ENCODE measurements around the gene FSD1. TPM values are rescaled to one million over a fixed set of nuclear protein-coding genes. Genes with fewer than 3 reads are reported as not detected.
A peak's percentile ranks its signal among the peaks of the same experiment; 100 is the strongest.

FSD1 gene
- total RNA-seq, result 10 to 100 TPM; 26.7 to 27.7 TPM

DNA sequence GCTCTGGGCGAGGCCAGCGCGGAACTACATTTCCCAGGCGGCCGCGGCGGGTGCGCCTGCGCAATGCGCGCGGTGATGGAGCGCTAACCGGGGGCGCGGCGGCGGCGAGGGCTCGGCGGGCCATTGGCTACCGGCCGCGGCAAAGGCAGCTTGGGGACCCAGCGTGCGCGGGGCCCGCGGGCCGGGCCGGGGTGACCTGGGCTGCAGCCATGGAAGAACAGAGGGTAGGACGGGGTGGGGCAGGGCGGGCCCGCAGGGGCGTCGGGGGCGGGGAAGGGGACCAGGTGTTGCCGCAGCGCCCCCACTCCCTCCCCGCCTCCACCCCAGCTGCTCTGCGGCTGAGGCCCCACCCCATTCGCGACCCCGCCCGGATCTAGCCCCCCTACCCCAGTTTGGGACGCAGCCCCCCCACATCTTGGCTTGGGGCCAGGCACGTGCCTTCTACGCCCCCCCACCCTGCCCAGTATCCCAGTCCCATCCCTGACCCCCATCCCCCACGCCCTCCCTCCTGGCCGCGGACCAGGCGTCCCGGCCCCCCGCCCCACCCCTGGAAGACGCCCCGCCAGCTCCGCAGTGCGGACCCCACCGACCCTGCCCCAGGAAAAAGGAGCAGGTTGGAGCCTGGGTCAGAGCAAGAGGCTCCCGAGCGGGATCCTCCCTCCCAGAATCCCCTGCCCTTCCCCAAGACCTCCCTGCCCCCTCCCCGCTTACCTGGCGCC lies at the start of gene FSD1:
Gene FSD1, plus strand, starts transcription at position 61 of the 719 bp plus-strand sequence. Its CDS starts 149 bp downstream, at position 210.
- ATAC-seq, result peak; percentile 87
- CTCF ChIA-PET, result interaction anchor here (0.9 to 1.6 kb wide), 2 partner anchors 38 to 48 kb away, joined by 3 to 4 read pairs; partner anchors contain the start of gene MPND
- Mint-ChIP-seq H3K4me1 (ENCODE audit: low read depth) (peaks cover 37% of the 10 kb centered on the region), H3K36me3 (ENCODE audit: low read depth) (peaks cover 5% of the 10 kb centered on the region), H3K9me3 (ENCODE audit: insufficient read depth) (no peaks in the 10 kb centered on the region), H3K27me3 (ENCODE audit: low read depth) (no peaks in the 10 kb centered on the region), H3K4me3 (peak within 1 kb of the TSS; percentile 66), H3K27ac (peak within 1 kb of the TSS; percentile 80)
- POLR2A ChIA-PET, result interaction anchor here (1.2 kb wide), 1 partner anchor 27 kb away, joined by 3 read pairs; no protein-coding TSS in a partner anchor
- DNase-seq, result peak; percentile 86

DNA sequence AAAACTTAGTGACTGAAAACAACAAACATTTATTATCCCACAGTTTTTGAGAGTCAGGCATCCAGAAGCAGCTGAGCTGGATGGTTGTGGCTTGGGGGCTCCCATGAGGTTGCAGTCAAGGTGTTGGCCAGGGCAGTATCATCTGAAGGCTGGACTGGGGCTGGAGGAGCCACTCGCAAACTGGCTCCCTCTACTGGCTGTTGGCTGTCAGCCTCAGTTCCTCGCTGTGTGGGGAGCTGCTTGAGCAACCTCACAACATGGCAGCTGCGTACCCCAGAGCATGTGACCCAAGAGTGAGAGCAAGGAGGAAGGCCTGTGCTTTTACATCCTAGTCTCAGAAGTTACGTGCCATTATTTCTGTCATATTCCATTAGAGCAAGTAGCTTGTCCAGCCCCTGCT lies 47.8 kb upstream of the FSD1 start:
- no peak overlapping the region for H3K27ac Mint-ChIP-seq
- no peaks in the 10 kb centered on the region for H3K27me3 Mint-ChIP-seq (ENCODE audit: low read depth)
- ATAC-seq, result no peak
- H3K4me1 Mint-ChIP-seq (ENCODE audit: low read depth), result peaks cover 5% of the 10 kb centered on the region
- peaks cover 55% of the 10 kb centered on the region for H3K36me3 Mint-ChIP-seq (ENCODE audit: low read depth)
- DNase-seq, result no peak
- no peaks in the 10 kb centered on the region for H3K9me3 Mint-ChIP-seq (ENCODE audit: insufficient read depth)
- ChIA-PET CTCF (interaction anchor here (3.1 kb wide), 1 partner anchor 11 kb away, joined by 10 read pairs; no protein-coding TSS in a partner anchor), POLR2A (no interaction called here)
- no peak overlapping the region for H3K4me3 Mint-ChIP-seq

DNA sequence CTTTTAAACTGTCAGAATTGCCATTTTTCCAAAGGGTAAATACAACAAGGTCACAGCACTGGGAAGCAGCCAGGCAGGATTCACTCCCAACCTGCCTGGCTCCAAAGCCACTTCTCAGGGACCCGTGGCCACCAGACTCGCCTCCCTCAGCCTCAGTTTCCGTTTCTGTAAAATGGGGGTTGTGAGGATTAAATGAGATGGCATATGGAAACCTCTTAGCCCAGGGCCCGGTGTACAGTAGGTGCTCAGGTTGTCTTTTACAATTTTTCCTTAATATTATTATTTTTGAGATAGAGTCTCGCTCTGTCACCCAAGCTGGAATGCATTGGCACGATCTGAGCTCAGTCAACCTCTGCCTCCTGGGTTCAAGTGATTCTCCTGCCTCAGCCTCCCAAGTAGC lies 47.4 kb upstream of the FSD1 start:
- Mint-ChIP-seq H3K36me3 (ENCODE audit: low read depth) (peaks cover 51% of the 10 kb centered on the region), H3K27ac (no peak overlapping the region), H3K4me3 (no peak overlapping the region), H3K4me1 (ENCODE audit: low read depth) (peaks cover 5% of the 10 kb centered on the region), H3K27me3 (ENCODE audit: low read depth) (no peaks in the 10 kb centered on the region), H3K9me3 (ENCODE audit: insufficient read depth) (no peaks in the 10 kb centered on the region)
- no peak for ATAC-seq
- DNase-seq, result no peak
- ChIA-PET CTCF (interaction anchor here (3.1 kb wide), 1 partner anchor 10 kb away, joined by 10 read pairs; no protein-coding TSS in a partner anchor), POLR2A (no interaction called here)

DNA sequence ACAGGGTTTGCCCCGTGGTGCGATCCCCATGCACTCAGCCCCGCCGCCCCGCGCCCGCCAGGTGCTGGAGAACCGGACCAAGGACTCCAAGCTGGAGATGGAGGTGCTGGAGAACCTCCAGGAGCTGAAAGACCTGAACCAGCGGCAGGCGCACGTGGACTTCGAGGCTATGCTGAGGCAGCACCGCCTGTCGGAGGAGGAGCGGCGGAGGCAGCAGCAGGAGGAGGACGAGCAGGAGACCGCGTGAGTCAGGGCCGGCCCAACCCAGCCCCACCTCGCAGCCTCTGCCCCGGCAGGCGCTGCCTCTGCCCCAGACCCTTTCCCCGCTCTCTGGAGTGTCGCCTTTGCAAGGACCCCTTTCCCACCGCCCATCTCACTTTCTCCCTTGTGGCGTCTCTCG lies 46.2 kb upstream of the FSD1 start:
- H3K36me3 Mint-ChIP-seq (ENCODE audit: low read depth), result peaks cover 42% of the 10 kb centered on the region
- H3K27me3 Mint-ChIP-seq (ENCODE audit: low read depth), result no peaks in the 10 kb centered on the region
- ChIA-PET POLR2A (no interaction called here), CTCF (interaction anchor here (3.1 kb wide), 1 partner anchor 9 kb away, joined by 10 read pairs; no protein-coding TSS in a partner anchor)
- H3K4me3 Mint-ChIP-seq, result no peak overlapping the region
- H3K4me1 Mint-ChIP-seq (ENCODE audit: low read depth), result peaks cover 7% of the 10 kb centered on the region
- DNase-seq (no peak), ATAC-seq (no peak)
- no peaks in the 10 kb centered on the region for H3K9me3 Mint-ChIP-seq (ENCODE audit: insufficient read depth)
- H3K27ac Mint-ChIP-seq, result no peak overlapping the region

DNA sequence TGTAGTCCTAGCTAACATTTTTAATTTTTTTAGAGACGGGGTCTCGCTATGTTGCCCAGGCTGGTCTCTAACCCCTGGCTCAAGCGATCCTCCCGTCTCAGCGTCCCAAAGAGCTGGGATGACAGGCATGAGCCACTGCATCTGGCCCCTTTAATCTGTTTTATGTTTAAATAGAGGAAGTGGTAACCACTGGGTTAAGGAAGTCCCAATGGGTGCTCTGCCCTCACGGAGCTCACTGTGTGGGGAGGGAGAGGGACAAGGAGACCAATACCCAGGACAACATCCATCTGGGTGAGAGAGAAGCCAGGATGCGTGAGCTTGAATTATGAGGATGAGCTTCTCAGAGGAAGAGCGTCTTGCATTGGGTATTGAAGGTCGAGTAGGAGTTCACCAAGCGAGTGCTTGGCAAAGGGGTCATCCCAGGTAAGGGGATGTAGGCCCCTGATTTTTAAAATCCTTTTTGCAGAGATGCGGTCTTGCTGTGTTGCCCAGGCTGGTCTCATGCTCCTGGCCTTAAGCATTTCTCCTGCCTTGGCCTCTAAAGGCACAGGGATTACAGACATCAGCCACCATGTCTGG lies 43.7 kb upstream of the FSD1 start:
- H3K27ac Mint-ChIP-seq, result peak overlapping the region; percentile 39
- no peaks in the 10 kb centered on the region for H3K9me3 Mint-ChIP-seq (ENCODE audit: insufficient read depth)
- H3K27me3 Mint-ChIP-seq (ENCODE audit: low read depth), result no peaks in the 10 kb centered on the region
- H3K36me3 Mint-ChIP-seq (ENCODE audit: low read depth), result peaks cover 42% of the 10 kb centered on the region
- ChIA-PET POLR2A (no interaction called here), CTCF (interaction anchor here (1.0 to 1.6 kb wide), 2 partner anchors 14 to 92 kb away, joined by 3 to 5 read pairs; partner anchors contain the start of gene YJU2)
- no peak overlapping the region for H3K4me3 Mint-ChIP-seq
- no peak for ATAC-seq
- H3K4me1 Mint-ChIP-seq (ENCODE audit: low read depth), result peaks cover 30% of the 10 kb centered on the region
- DNase-seq, result no peak

DNA sequence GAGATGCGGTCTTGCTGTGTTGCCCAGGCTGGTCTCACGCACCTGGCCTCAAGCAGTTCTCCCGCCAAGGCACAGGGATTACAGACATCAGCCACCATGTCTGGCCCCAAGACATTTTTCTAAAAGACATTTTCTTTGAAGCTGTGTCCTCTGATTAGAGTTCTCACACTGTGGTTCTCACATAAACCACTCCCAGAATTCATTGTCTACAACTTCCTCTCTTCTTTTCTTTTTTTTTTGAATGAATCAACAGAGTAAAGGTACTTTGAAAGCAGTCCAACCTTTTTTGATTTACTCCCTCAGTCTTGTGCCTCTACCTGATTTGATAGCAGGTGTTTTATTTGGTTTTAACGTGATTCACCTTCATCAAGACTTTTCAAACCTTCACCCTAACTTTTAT lies 39.6 kb upstream of the FSD1 start:
- ChIA-PET CTCF (interaction anchor here (0.7 to 3.8 kb wide), 5 partner anchors 17 to 136 kb away, joined by 3 to 49 read pairs (median 19); partner anchors contain the start of genes CHAF1A, SH3GL1 and YJU2), POLR2A (interaction anchor here (1.0 kb wide), 1 partner anchor 18 kb away, joined by 3 read pairs; the partner anchor contains the start of gene YJU2)
- Mint-ChIP-seq H3K36me3 (ENCODE audit: low read depth) (peaks cover 49% of the 10 kb centered on the region), H3K4me1 (ENCODE audit: low read depth) (peaks cover 48% of the 10 kb centered on the region), H3K27me3 (ENCODE audit: low read depth) (no peaks in the 10 kb centered on the region), H3K9me3 (ENCODE audit: insufficient read depth) (no peaks in the 10 kb centered on the region), H3K4me3 (peak overlapping the region; percentile 34), H3K27ac (peak overlapping the region; percentile 94)
- ATAC-seq, result peak; percentile 52
- peak; percentile 29 for DNase-seq

DNA sequence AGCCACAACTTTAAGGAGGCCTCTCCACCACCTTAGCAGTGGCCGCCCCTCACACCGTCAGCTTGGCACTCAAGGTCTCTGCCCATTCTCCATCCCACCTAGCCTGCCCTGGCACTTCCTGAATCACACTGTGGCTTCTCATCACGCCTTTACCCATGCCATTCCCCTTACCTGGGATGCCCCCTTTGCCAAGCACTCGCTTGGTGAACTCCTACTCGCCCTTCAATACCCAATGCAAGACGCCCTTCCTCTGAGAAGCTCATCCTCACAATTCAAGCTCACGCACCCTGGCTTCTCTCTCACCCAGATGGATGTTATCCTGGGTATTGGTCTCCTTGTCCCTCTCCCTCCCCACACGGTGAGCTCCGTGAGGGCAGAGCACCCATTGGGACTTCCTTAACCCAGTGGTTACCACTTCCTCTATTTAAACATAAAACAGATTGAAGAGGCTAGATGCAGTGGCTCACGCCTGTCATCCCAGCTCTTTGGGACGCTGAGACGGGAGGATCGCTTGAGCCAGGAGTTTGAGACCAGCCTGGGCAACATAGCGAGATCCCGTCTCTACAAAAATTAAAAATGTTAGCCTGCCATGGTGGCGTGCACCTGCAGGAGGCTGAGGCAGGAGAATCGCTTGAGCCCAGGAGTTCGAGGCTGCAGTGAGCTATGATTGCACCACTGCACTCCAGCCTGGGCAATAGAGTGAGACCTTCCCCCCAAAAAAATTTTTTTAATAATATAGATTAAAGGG lies 38.0 kb upstream of the FSD1 start:
- ATAC-seq, result no peak
- Mint-ChIP-seq H3K36me3 (ENCODE audit: low read depth) (peaks cover 50% of the 10 kb centered on the region), H3K27ac (peak overlapping the region; percentile 94), H3K4me3 (no peak overlapping the region), H3K4me1 (ENCODE audit: low read depth) (peaks cover 43% of the 10 kb centered on the region), H3K27me3 (ENCODE audit: low read depth) (no peaks in the 10 kb centered on the region), H3K9me3 (ENCODE audit: insufficient read depth) (no peaks in the 10 kb centered on the region)
- no peak for DNase-seq
- ChIA-PET CTCF (interaction anchor here (0.6 to 3.8 kb wide), 34 partner anchors 9 to 260 kb away, joined by 3 to 49 read pairs (median 5); partner anchors contain the start of genes CHAF1A, HDGFL2, MPND and SH3GL1), POLR2A (interaction anchor here (0.7 to 1.3 kb wide), 4 partner anchors 20 to 190 kb away, joined by 3 to 6 read pairs (median 3); partner anchors contain the start of gene YJU2)

DNA sequence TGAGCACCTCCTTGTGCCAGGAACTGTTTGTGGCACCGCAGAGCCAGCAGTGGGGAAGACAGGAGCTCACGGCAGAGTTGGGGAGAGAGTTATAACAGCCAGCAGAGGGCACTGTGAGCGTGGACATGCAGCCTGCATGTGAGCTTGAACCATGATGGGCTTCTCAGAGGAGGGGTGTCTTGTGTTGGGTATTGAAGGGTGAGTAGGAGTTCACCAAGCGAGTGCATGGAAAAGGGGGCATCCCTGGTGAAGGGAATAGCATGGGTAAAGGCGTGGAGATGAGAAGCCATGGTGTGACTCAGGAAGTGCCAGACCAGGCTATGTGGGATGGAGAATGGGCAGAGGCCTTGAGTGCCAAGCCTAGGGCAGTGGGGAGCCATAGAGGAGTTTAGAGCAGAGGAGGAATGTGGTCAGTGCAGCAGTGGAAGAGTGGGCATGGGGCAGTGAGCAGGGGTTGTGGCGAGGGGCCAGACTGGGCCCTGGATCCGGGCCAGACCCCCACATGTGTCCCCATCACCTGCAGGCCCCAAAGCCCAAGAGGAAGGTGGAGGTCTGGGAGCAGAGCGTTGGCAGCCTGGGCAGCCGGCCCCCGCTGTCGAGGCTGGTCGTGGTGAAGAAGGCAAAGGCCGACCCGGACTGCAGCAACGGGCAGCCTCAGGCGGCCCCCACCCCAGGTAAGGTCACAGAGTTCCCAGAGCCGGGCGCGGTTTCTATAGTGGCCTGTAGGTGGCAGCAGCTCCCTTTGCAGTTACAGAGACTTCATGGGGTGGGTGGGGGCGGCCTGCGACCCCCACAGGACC lies 37.1 kb upstream of the FSD1 start:
- DNase-seq, result peak; percentile 77
- H3K27me3 Mint-ChIP-seq (ENCODE audit: low read depth), result no peaks in the 10 kb centered on the region
- no peaks in the 10 kb centered on the region for H3K9me3 Mint-ChIP-seq (ENCODE audit: insufficient read depth)
- H3K27ac Mint-ChIP-seq, result peak overlapping the region; percentile 78
- peaks cover 43% of the 10 kb centered on the region for H3K4me1 Mint-ChIP-seq (ENCODE audit: low read depth)
- peaks cover 56% of the 10 kb centered on the region for H3K36me3 Mint-ChIP-seq (ENCODE audit: low read depth)
- peak; percentile 60 for ATAC-seq
- no peak overlapping the region for H3K4me3 Mint-ChIP-seq
- POLR2A ChIA-PET, result interaction anchor here (0.7 to 1.3 kb wide), 5 partner anchors 20 to 189 kb away, joined by 3 to 6 read pairs (median 3); partner anchors contain the start of gene YJU2
- CTCF ChIA-PET, result interaction anchor here (0.6 to 3.8 kb wide), 37 partner anchors 9 to 259 kb away, joined by 3 to 49 read pairs (median 5); partner anchors contain the start of genes CHAF1A, HDGFL2, MPND and SH3GL1

DNA sequence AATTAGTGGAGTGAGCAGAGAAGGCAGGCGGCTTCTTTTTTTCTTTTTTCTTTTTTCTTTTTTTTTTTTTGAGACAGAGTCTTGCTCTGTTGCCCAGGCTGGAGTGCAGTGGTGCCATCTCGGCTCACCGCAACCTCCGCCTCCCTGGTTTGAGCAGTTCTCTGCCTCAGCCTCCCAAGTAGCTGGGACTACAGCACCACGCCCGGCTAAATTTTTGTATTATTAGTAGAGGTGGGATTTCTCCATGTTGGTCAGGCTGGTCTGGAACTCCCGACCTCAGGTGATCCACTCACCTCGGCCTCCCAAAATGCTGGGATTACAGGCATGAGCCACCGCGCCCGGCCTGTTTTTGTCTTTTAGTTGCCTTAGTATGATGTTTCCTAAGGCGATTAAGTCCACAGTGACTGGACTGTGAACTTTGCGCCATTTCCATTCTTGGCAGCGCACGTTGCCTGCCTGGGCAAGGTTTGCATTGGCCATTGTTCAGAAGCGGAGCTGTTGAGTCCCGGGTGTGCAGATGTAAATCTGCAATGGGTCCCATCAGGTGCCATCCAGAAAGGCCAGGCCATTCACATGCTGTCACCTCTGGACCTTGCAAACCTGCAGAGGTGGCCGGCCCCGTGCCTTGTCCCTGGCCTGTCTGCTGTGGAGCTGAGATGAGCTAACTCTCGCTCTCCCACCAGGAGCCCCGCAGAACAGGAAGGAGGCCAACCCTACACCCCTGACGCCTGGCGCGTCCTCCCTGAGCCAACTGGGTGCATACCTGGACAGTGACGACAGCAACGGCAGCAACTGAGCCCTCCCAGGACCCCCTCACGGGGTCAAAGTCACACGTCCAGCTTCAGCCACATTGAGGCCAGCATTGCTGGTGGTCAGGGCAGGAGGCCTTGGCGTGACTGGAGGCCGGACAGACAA lies 36.2 kb upstream of the FSD1 start:
- H3K36me3 Mint-ChIP-seq (ENCODE audit: low read depth), result peaks cover 54% of the 10 kb centered on the region
- POLR2A ChIA-PET, result interaction anchor here (1.1 to 1.3 kb wide), 2 partner anchors 85 to 134 kb away, joined by 3 to 6 read pairs; no protein-coding TSS in a partner anchor
- H3K9me3 Mint-ChIP-seq (ENCODE audit: insufficient read depth), result no peaks in the 10 kb centered on the region
- H3K27ac Mint-ChIP-seq, result no peak overlapping the region
- CTCF ChIA-PET, result interaction anchor here (0.7 to 3.8 kb wide), 13 partner anchors 11 to 452 kb away, joined by 3 to 49 read pairs (median 9); partner anchors contain the start of genes CHAF1A, HDGFL2, MPND and SH3GL1
- DNase-seq, result no peak
- H3K4me3 Mint-ChIP-seq, result no peak overlapping the region
- no peaks in the 10 kb centered on the region for H3K27me3 Mint-ChIP-seq (ENCODE audit: low read depth)
- no peak for ATAC-seq
- H3K4me1 Mint-ChIP-seq (ENCODE audit: low read depth), result peaks cover 41% of the 10 kb centered on the region

Measured in activated CD8-positive, alpha-beta T cell treated with anti-CD3 and anti-CD28 coated beads, Interleukin-2, amount 10 ng/mL, durations not matched to agents 7 days and 5 days (primary cell).